Neural progenitor cell (in vitro differentiated cells): ENCODE data around the gene SUGT1.

ENCODE experiments used
- EZH2 ChIP-seq: fragments of 200-600 bp; sonication (generic); IDR thresholded peaks from 2 replicates; pipeline ENCODE4 v1.6.1; 2017; ENCODE audit warnings: antibody characterized with exemption, mild to moderate bottlenecking, moderate library complexity
- TF ChIP-seq, protein P1 (sequence below): fragments of 200-600 bp; sonication (generic); IDR thresholded peaks from 2 replicates; pipeline ENCODE4 v1.5.1; 2017; ENCODE audit warnings: antibody characterized with exemption, mild to moderate bottlenecking

DNA sequence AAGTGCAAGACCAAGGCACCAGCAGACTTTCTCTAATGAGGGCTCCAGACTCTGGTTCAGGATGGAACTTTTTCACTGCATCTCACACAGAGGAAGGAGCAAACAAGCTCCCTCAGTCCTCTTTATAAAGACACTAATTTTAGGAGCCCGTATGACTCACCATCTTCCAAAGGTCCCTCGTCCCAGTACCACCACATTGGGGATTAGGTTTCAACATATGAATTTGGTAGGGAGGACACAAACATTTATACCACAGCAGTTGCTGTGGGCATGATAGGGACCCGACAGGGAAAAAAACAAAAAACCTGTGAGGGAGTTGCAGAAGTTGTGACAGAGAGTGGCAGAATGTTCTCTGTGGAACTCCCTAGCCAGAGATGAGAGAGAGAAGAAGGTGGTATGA is 93.5 kb downstream of the SUGT1 start:
- TF ChIP-seq, protein P1, sequence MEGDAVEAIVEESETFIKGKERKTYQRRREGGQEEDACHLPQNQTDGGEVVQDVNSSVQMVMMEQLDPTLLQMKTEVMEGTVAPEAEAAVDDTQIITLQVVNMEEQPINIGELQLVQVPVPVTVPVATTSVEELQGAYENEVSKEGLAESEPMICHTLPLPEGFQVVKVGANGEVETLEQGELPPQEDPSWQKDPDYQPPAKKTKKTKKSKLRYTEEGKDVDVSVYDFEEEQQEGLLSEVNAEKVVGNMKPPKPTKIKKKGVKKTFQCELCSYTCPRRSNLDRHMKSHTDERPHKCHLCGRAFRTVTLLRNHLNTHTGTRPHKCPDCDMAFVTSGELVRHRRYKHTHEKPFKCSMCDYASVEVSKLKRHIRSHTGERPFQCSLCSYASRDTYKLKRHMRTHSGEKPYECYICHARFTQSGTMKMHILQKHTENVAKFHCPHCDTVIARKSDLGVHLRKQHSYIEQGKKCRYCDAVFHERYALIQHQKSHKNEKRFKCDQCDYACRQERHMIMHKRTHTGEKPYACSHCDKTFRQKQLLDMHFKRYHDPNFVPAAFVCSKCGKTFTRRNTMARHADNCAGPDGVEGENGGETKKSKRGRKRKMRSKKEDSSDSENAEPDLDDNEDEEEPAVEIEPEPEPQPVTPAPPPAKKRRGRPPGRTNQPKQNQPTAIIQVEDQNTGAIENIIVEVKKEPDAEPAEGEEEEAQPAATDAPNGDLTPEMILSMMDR: no peak
- TF ChIP-seq EZH2: no peak
